NCI-H2029 treated with DMSO at 0.1 percent for 48 hours (cell line): Measurements from ENCODE around the gene CKAP5.

Source experiments
- DNase-seq: peaks from one replicate; lab custom pipeline; 2025; lab: John Stamatoyannopoulos, UW

Gene CKAP5

DNA sequence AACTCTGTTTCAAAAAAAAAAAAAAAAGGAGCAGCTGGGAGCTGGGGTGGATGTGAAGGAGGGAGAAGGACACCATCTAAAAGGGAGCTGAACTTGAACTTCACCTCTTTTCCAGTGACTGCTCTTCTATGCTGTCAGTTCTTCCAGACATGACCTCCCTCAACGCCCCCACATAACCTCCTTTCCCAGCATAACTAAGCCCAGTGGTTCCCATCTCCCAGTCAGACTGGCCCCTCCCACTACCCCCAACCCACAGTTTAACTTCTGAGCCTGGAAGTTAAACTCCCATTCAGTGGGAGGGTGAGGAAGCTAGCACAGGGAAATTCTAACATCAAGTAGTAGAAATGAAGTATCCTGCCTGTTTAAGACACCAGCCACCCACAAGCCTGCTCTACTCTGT lies 147.5 kb downstream of the CKAP5 start:
- no peak for DNase-seq

DNA sequence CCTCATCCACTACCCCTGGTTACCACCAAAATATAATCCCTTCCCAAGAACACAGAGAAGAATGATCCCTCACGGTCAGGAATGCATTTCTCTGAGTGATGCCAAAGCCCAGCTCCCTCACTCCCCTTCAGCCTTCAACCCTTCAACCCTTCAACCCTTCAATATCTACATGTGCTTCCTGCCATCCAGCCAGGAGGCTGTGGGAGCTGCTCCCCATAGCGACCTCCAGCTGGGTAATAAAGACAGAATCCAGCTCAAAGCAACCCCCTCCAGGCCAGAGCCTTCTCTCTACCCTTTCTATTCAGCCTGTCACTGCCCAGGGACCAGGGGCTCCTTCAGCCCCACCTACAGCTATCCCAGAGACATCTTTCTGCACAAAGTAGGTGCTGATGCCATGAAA lies 148.4 kb downstream of the CKAP5 start:
- no peak for DNase-seq

DNA sequence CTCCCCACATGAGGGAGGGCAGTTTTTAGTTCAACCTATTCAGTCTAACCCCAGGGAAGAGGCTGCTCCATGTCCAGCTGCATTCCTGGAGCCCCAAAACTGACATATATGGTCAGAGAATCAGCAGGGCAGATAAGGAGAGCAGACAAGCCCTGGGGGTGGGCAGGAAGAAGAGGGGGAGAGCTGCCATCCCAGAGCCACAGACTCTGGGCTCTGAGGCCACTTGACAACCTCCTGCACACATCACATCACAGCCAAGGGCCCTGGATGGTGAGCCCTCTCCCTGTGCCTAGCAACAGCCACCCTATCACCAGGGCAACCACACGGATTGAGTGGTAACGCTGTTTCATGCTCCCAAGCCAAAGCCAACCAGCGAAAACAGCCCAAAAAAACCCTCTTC lies 148.8 kb downstream of the CKAP5 start:
- no peak for DNase-seq

DNA sequence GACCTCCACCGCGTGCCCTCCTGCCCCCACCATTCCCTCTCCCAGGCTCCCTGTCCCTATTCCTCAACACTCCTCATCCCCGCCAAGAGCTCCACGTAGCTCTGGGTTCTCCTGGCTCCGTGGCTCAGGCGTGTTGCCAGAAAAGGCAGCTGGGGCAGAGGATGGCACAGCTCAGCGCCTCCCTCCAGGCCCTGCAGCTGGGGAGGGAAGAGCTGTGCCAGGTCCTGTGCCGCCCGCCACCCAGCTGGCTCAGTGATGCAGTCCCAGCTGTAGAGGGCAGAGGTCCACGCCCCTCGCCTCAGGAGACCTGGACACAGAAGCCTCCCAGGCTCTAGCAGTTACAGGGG lies 149.9 kb downstream of the CKAP5 start:
- no peak for DNase-seq

DNA sequence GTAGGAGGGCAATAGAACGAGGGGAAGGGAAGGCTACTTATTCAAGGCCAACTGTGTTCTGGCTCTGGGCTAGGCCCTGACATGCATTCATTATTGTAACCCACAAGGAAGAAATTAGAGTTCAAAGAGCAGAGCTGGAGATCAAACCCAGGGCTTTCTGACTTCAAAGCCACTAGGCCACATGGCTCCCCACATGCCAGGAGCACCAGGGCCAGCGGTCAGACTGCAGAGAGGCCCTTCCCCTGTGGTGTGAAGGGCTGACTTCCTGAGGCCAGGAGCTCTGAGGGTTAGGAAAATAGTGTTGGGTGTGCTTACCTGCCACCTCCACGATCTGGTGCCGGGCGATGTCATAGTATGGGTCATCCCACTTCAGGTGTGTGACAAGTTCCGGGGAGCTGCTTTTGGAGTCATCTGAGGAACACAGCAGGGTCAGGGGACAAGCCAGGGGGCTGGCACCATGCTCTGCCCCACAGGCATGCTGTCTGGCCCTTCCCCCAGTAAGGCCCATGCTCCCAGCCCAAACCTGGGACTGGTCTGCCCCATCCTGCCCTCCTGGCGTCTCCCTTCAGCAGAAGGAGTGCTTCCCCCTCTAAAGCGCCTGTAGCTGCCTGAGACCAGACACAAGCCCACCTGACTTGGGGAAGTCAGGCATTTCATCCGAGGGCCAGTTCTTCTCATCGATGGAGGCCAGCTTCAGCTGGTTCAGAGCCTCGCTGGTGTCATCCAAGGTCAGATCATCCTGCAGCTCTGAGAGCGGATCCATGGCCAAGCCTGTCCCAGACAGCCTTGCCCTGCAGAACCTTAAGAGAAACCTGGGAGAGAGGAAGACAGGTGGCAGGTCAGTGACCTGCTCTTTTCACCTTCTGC lies 150.5 kb downstream of the CKAP5 start:
- DNase-seq = no peak

DNA sequence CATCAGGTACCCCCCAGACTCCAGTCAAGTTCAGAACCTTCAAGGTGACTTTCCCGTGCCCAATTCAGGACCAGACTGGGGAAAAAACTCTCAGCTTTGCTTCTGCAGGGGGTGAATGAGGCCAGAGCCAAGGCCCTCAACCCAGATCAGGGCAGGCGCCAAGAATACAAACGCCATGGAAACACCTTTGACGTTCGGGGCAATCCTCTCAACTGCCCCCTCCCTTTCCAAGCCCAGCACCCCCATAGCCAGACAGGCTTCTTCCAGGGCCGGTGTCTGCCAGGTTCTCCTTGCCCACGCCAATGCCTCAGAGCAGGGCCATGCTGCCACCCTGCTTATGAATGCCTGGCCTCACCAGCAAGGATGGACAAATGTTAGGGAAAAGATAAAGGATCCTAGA lies 151.5 kb downstream of the CKAP5 start:
- DNase-seq = no peak

DNA sequence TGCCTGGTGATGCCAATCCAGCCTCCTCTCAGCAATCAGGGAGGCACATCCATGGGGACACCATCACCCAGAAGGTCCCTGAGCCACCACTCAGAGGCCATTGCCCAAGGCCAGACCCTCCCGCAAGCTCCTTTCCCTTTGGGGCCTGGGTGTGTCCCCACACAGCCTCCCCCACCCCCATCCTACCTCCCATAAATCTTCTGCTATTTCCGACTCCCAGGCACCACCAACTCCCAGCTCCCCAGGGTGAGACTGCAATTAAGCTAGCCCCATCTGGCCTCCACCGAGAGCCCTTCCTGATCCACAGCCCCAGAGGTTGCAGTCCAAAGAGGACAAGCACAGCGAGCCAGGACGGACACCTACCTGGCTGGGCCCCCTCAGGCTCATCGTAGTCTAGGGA lies 152.0 kb downstream of the CKAP5 start:
- no peak for DNase-seq

DNA sequence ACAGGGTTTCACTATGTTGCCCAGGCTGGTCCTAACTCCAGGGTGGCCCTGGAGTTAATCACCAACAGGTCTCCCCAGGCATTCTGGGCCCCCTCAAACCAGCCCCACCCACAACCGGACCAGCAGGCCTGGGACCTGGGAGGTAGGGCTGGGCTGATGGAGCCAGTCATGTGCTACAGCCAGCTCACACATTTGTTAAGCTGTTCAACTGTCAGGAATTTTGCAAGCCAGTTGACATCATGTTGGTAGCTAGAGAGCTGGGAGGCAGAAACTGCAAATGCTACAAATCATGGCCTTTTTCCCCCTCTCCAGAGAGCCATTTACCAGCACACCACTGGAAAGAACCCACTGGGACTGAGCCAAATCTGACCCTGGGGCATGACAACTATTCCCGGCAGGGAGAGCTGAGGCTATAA lies 152.5 kb downstream of the CKAP5 start:
- DNase-seq = no peak
